Measurements from ENCODE around the gene EPB41L4A. TPM values are rescaled to one million over a fixed set of nuclear protein-coding genes. Genes with fewer than 3 reads are reported as not detected.

EPB41L4A gene
- total and polyA plus RNA-seq, 11 donors: 6.4 to 34.5 (median 16.2) TPM

GRCh38 chr5:112338681-112339337 is 80.3 kb downstream of the EPB41L4A start:
- intact Hi-C loops (cut with DNase I): loop anchor here in 2 of 10 donors (5.0 to 10.0 kb wide), 2 partner anchors 76 to 78 kb away; partner anchors contain the start of gene EPB41L4A (in 2 of the 2)
- Histone ChIP-seq H3K36me3 (no peaks in the 10 kb centered on the region), H3K4me3 (no peak overlapping the region), H3K4me1 (peaks cover 3 to 69% (median 41%) of the 10 kb centered on the region in 12 donors), H3K27me3 (no peaks in the 10 kb centered on the region), H3K27ac (peak overlapping the region; percentile 25 to 73 (median 60)), H3K9me3 (no peaks in the 10 kb centered on the region)
- WGBS, 4 donors: 37 to 47% (median 40%) methylated on average over 5 of the region's 5 CpGs
- TF ChIP-seq POLR2A (IDR thresholded peaks at IDR 0.05) (no peak), CTCF (IDR thresholded peaks at IDR 0.05) (no peak)
- DNase-seq: peak in 1 of 5 donors; percentile 39
- ATAC-seq: peak; percentile 87 to 94 (median 89)

DNA sequence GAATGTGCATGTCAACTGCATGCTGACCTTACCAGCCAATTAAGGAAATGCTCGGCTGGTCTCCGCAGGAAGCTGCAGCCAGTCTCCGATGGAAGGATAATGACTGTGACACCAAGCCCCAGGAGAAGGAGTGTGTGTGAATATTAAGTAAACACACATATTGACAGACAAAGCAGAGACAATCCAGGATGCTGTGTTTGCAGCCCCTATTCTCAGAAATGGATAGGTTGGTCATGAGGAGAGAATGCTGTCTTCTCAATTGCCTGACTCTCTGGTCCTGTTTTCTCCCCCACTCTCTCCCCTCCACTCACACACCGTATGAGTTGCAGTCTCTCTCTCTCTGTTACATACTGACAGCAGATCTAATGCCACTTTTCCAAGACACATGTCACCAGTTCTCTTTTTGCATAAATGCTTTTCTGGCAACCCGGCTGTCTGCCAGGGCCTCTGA is 85.7 kb downstream of the EPB41L4A start:
- Histone ChIP-seq H3K4me3 (no peak overlapping the region), H3K9me3 (no peaks in the 10 kb centered on the region), H3K27me3 (no peaks in the 10 kb centered on the region), H3K27ac (peak overlapping the region in 2 of 12 donors; percentile 2 to 16), H3K4me1 (peaks cover 3 to 81% (median 47%) of the 10 kb centered on the region in 12 donors), H3K36me3 (no peaks in the 10 kb centered on the region)
- WGBS, 4 donors: 15 to 21% (median 19%) methylated on average over 5 of the region's 5 CpGs
- TF ChIP-seq POLR2A (IDR thresholded peaks at IDR 0.05) (no peak), CTCF (IDR thresholded peaks at IDR 0.05) (no peak)
- no peak for DNase-seq
- intact Hi-C loops (cut with DNase I): loop anchor here in 1 of 10 donors (10.0 kb wide), 1 partner anchor 81 kb away; the partner anchor contains the start of gene EPB41L4A
- peak in 1 of 4 donors; percentile 10 for ATAC-seq

- DNase-seq (no peak), ATAC-seq (peak in 1 of 4 donors; percentile 23)
- Histone ChIP-seq H3K36me3 (no peaks in the 10 kb centered on the region), H3K27ac (peak overlapping the region in 5 of 12 donors; percentile 14 to 42 (median 30)), H3K9me3 (no peaks in the 10 kb centered on the region), H3K4me1 (peaks cover 3 to 71% (median 43%) of the 10 kb centered on the region in 12 donors), H3K27me3 (no peaks in the 10 kb centered on the region), H3K4me3 (no peak overlapping the region)
- intact Hi-C loops (cut with DNase I): loop anchor here in 1 of 10 donors (10.0 kb wide), 1 partner anchor 83 kb away; the partner anchor contains the start of gene EPB41L4A
- WGBS, 4 donors: 65 to 73% (median 69%) methylated on average over 2 of the region's 2 CpGs
- TF ChIP-seq CTCF (IDR thresholded peaks at IDR 0.05) (no peak), POLR2A (IDR thresholded peaks at IDR 0.05) (no peak)
These were observed 87.2 kb downstream of the EPB41L4A start for GRCh38 chr5:112331892-112332291.

GRCh38 chr5:112329419-112330090 is 89.5 kb downstream of the EPB41L4A start:
- no peaks in the 10 kb centered on the region for H3K27me3 ChIP-seq
- WGBS, 4 donors: 37 to 50% (median 37%) methylated on average over 5 of the region's 5 CpGs
- intact Hi-C loops (cut with DNase I): loop anchor here in 1 of 10 donors (10.0 kb wide), 1 partner anchor 85 kb away; the partner anchor contains the start of gene EPB41L4A
- peak overlapping the region in 2 of 12 donors; percentile 3 to 14 for H3K27ac ChIP-seq
- no peaks in the 10 kb centered on the region for H3K36me3 ChIP-seq
- TF ChIP-seq POLR2A (IDR thresholded peaks at IDR 0.05): no peak
- TF ChIP-seq CTCF (IDR thresholded peaks at IDR 0.05): no peak
- no peaks in the 10 kb centered on the region for H3K9me3 ChIP-seq
- no peak overlapping the region for H3K4me3 ChIP-seq
- DNase-seq (no peak), ATAC-seq (peak in 2 of 4 donors; percentile 30 to 50)
- peaks cover 0 to 62% (median 40%) of the 10 kb centered on the region in 12 donors for H3K4me1 ChIP-seq
